H9 (cell line): Measurements from ENCODE around the gene SLC33A1. TPM values are rescaled to one million over a fixed set of nuclear protein-coding genes. Genes with fewer than 3 reads are reported as not detected.

Experiments used
- DNase-seq: peaks from one replicate; pipeline ENCODE4 v3.0.0-alpha.2; 2017
- H2AFZ ChIP-seq: one replicate; pipeline ENCODE4 v1.6.1; 2013; ENCODE audit warnings: mild to moderate bottlenecking, low read length, control low read depth, moderate library complexity
- H2AK5ac ChIP-seq: 2 replicates; pipeline ENCODE4 v1.6.1; 2013; ENCODE audit warnings: low read length, control low read depth, mixed read lengths; ENCODE audit not compliant: insufficient read length
- H2BK120ac ChIP-seq: one replicate; pipeline ENCODE4 v1.6.1; 2013; ENCODE audit warnings: low read depth, mild to moderate bottlenecking, low read length, control low read depth, inconsistent platforms; ENCODE audit not compliant: poor library complexity, severe bottlenecking
- H2BK12ac ChIP-seq: 2 replicates; pipeline ENCODE4 v1.6.1; 2013; ENCODE audit warnings: low read length, control low read depth, mixed read lengths, low read depth; ENCODE audit not compliant: insufficient read length
- H2BK15ac ChIP-seq: 2 replicates; pipeline ENCODE4 v1.6.1; 2013; ENCODE audit warnings: low read depth, low read length, control low read depth
- H2BK20ac ChIP-seq: one replicate; pipeline ENCODE4 v1.6.1; 2013; ENCODE audit warnings: low read depth, mild to moderate bottlenecking, low read length, control low read depth, inconsistent platforms; ENCODE audit not compliant: poor library complexity, severe bottlenecking
- H2BK5ac ChIP-seq: 2 replicates; pipeline ENCODE4 v1.6.1; 2013; ENCODE audit warnings: low read length, control low read depth, mixed read lengths; ENCODE audit not compliant: insufficient read length
- H3K14ac ChIP-seq: 2 replicates; pipeline ENCODE4 v1.6.1; 2013; ENCODE audit warnings: low read length, control low read depth; ENCODE audit not compliant: insufficient read depth
- H3K18ac ChIP-seq: 2 replicates; pipeline ENCODE4 v1.6.1; 2013; ENCODE audit warnings: low read depth, mild to moderate bottlenecking, mixed read lengths, low read length, control low read depth; ENCODE audit not compliant: insufficient read length
- H3K23ac ChIP-seq: 2 replicates; pipeline ENCODE4 v1.6.1; 2013; ENCODE audit warnings: low read length, control low read depth, mixed read lengths, low read depth; ENCODE audit not compliant: insufficient read length
- H3K23me2 ChIP-seq: 2 replicates; pipeline ENCODE4 v1.6.1; 2013; ENCODE audit warnings: low read depth, mild to moderate bottlenecking, mixed read lengths, low read length, control low read depth; ENCODE audit not compliant: insufficient read length, poor library complexity, severe bottlenecking
- H3K27ac ChIP-seq: 2 replicates; pipeline ENCODE4 v1.5.1; 2013; ENCODE audit warnings: low read length, control low read depth, mixed read lengths, low read depth; ENCODE audit not compliant: insufficient read length
- H3K27me3 ChIP-seq: 2 replicates; pipeline ENCODE4 v1.6.1; 2013; ENCODE audit warnings: low read length, control low read depth, inconsistent platforms; ENCODE audit not compliant: insufficient read depth
- H3K4ac ChIP-seq: 2 replicates; pipeline ENCODE4 v1.6.1; 2013; ENCODE audit warnings: low read depth, mild to moderate bottlenecking, control low read depth, inconsistent platforms, low read length, moderate library complexity
- H3K4me1 ChIP-seq: 2 replicates; pipeline ENCODE4 v1.6.1; 2013; ENCODE audit warnings: low read length, control low read depth, inconsistent platforms; ENCODE audit not compliant: insufficient read depth
- H3K4me2 ChIP-seq: 2 replicates; pipeline ENCODE4 v1.6.1; 2013; ENCODE audit warnings: low read length, control low read depth, mixed read lengths; ENCODE audit not compliant: insufficient read length, insufficient read depth
- H3K56ac ChIP-seq: 2 replicates; pipeline ENCODE4 v1.6.1; 2013; ENCODE audit warnings: low read depth, mild to moderate bottlenecking, mixed read lengths, low read length, control low read depth; ENCODE audit not compliant: insufficient read length
- H3K79me1 ChIP-seq: 2 replicates; pipeline ENCODE4 v1.6.1; 2013; ENCODE audit warnings: low read depth, mild to moderate bottlenecking, moderate library complexity, low read length, control low read depth, inconsistent platforms; ENCODE audit not compliant: insufficient read depth, poor library complexity, severe bottlenecking
- H3K79me2 ChIP-seq: 2 replicates; pipeline ENCODE4 v1.6.1; 2013; ENCODE audit warnings: low read length, control low read depth, inconsistent platforms; ENCODE audit not compliant: insufficient read depth
- H3K9ac ChIP-seq: 2 replicates; pipeline ENCODE4 v1.6.1; 2013; ENCODE audit warnings: low read length, control low read depth, mixed read lengths; ENCODE audit not compliant: insufficient read length; ENCODE audit errors: extremely low read depth
- H3K9me3 ChIP-seq: one replicate; pipeline ENCODE4 v1.6.1; 2013; ENCODE audit warnings: low read depth, low read length, inconsistent platforms; ENCODE audit not compliant: control insufficient read depth
- H3T11ph ChIP-seq: one replicate; pipeline ENCODE4 v1.6.1; 2013; ENCODE audit warnings: mild to moderate bottlenecking, low read length, control low read depth, inconsistent platforms
- H4K20me1 ChIP-seq: one replicate; pipeline ENCODE4 v1.6.1; 2013; ENCODE audit not compliant: control insufficient read depth, insufficient read length, insufficient read depth
- H4K5ac ChIP-seq: 2 replicates; pipeline ENCODE4 v1.6.1; 2013; ENCODE audit warnings: low read depth, mild to moderate bottlenecking, mixed read lengths, low read length, control low read depth; ENCODE audit not compliant: insufficient read length
- H4K8ac ChIP-seq: replicated peaks from 2 replicates; pipeline ENCODE4 v1.6.1; 2013; ENCODE audit warnings: low read length, control low read depth, mixed read lengths, low read depth; ENCODE audit not compliant: insufficient read length
- H4K91ac ChIP-seq: 2 replicates; pipeline ENCODE4 v1.6.1; 2013; ENCODE audit warnings: low read depth, mild to moderate bottlenecking, moderate library complexity, mixed read lengths, low read length, control low read depth; ENCODE audit not compliant: insufficient read length
- H3K27ac Mint-ChIP-seq, 3 experiments: 2 replicates in 2 of 3; 3 replicates in 1 of 3; pipeline ENCODE4 v1.8.0; 2020 to 2021; ENCODE audit warnings: mixed read lengths in 3 of 3, mild to moderate bottlenecking in 1 of 3, moderate library complexity in 1 of 3
- H3K27me3 Mint-ChIP-seq: 2 replicates; pipeline ENCODE4 v1.8.0; 2021; ENCODE audit warnings: low read depth, mild to moderate bottlenecking, moderate library complexity, mixed read lengths
- H3K36me3 Mint-ChIP-seq, 3 experiments: 2 replicates in 2 of 3; 3 replicates in 1 of 3; pipeline ENCODE4 v1.8.0; 2020 to 2021; ENCODE audit warnings: low read depth in 3 of 3, mixed read lengths in 3 of 3; ENCODE audit not compliant: insufficient read depth in 1 of 3
- H3K4me1 Mint-ChIP-seq, 2 experiments: 2 replicates each; pipeline ENCODE4 v1.8.0; 2020; ENCODE audit warnings: mixed read lengths in 2 of 2
- H3K4me3 Mint-ChIP-seq, 2 experiments: 2 replicates in 1 of 2; 3 replicates in 1 of 2; pipeline ENCODE4 v1.8.0; 2020 to 2021; ENCODE audit warnings: mild to moderate bottlenecking in 2 of 2, mixed read lengths in 2 of 2, moderate library complexity in 1 of 2
- H3K9me3 Mint-ChIP-seq, 2 experiments: 2 replicates in 1 of 2; 3 replicates in 1 of 2; pipeline ENCODE4 v1.8.0; 2020; ENCODE audit warnings: mild to moderate bottlenecking in 2 of 2, mixed read lengths in 2 of 2, moderate library complexity in 1 of 2
- WGBS: extraction: QIAGEN DNeasy Blood & Tissue Kit; methylation state at CpG from one replicate; pipeline ENCODE4 v1.1.7; 2013; ENCODE audit warnings: missing lambda C conversion rate, low lambda C conversion rate, mixed read lengths; ENCODE audit not compliant: insufficient read length; ENCODE audit errors: extremely low coverage; 5-methylcytosine and 5-hydroxymethylcytosine counted together
- total RNA-seq: library from RNA; stranded (reverse); gene quantifications from 2 replicates; pipeline ENCODE4 v1.2.1, GENCODE V29; 2021
- TF ChIP-seq, protein P1 (sequence below): fragments of 200-600 bp; sonication (generic); conservative IDR thresholded peaks from 3 replicates; pipeline ENCODE4 v1.8.0; 2021; ENCODE audit warnings: antibody characterized with exemption, mild to moderate bottlenecking

Gene SLC33A1
- total RNA-seq, 1 experiment from 2014 or later = 15.0 TPM

DNA sequence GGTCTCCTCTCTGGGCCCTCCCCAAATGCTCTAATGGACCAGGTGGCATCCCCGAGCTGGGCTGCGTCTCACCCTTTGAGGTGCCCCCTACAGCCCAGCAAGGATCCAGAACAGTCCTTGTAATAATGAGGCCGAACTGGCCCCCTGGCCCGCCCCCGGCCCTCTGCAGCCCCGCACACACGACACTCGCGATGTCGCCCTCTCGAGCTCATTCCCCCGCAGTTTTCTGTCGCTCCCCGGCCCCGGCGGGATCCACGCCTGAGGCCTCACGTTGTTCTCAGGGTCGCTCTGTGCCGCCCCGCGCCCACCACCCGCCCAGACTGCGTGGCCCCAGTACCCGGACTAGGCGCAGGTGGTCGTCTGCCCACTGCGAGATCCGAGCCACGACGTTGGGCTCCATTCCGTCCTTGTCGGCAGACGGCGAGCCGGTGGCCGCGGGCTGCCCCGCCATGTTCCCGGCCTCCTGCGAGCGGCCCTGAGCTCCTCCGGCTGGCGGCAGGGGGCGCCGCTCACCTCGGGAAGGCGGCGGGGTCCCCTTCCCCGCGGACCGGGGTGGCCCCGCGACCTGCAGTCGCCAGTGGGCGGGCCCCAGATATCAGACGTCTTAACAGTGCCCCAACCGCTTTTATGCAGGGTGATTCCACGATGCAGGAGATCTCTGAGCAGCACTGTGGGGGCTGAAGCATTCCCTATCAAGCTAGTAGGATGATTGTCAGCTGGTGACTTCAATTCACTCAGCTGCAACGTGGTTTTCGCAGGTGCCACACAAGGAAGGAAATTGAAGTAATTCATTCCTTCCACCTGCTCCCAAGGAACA is 48.2 kb downstream of the SLC33A1 start, which contains the start of gene C3orf33:
Gene C3orf33 (minus strand): TSS at position 477 of the 817 bp plus-strand sequence. CDS start 26 bp downstream, at position 451.
- Histone ChIP-seq H3K4me1 (peaks cover 4% of the 10 kb centered on the region; the same call in 1 of the 2 replicates), H3K27me3 (no peaks in the 10 kb centered on the region), H3K18ac (peak within 1 kb of the TSS; percentile 93), H2BK15ac (no peak within 1 kb of the TSS), H3T11ph (no peak within 1 kb of the TSS), H3K79me2 (no peaks in the 10 kb centered on the region), H2AK5ac (no peak within 1 kb of the TSS), H2BK120ac (no peak within 1 kb of the TSS), H4K20me1 (no peaks in the 10 kb centered on the region), H2AFZ (no peak within 1 kb of the TSS), H3K79me1 (no peaks in the 10 kb centered on the region), H3K23me2 (no peaks in the 10 kb centered on the region), H3K4me2 (peak within 1 kb of the TSS; percentile 66), H3K14ac (peak within 1 kb of the TSS; percentile 96), H4K8ac (no peak within 1 kb of the TSS), H3K27ac (no peak within 1 kb of the TSS), H3K56ac (no peak within 1 kb of the TSS), H3K9ac (peak within 1 kb of the TSS; percentile 84), H4K91ac (no peak within 1 kb of the TSS), H2BK12ac (no peak within 1 kb of the TSS), H4K5ac (no peak within 1 kb of the TSS), H2BK20ac (no peak within 1 kb of the TSS), H2BK5ac (no peak within 1 kb of the TSS), H3K9me3 (no peaks in the 10 kb centered on the region), H3K23ac (no peak within 1 kb of the TSS), H3K4ac (no peak within 1 kb of the TSS)
- peak; percentile 70 for DNase-seq
- H3K9me3 Mint-ChIP-seq = no peaks in the 10 kb centered on the region
- H3K27ac Mint-ChIP-seq = peak within 1 kb of the TSS in 2 of 3 experiments; percentile 29 to 51; a peak in 4 of 7 replicates
- peak within 1 kb of the TSS; percentile 85 to 91 for H3K4me3 Mint-ChIP-seq
- H3K4me1 Mint-ChIP-seq = peaks cover 6% of the 10 kb centered on the region in 2 experiments
- WGBS = no CpG with 5 or more reads among the region's 61 CpGs
- no peaks in the 10 kb centered on the region for H3K27me3 Mint-ChIP-seq
- TF ChIP-seq, protein P1, sequence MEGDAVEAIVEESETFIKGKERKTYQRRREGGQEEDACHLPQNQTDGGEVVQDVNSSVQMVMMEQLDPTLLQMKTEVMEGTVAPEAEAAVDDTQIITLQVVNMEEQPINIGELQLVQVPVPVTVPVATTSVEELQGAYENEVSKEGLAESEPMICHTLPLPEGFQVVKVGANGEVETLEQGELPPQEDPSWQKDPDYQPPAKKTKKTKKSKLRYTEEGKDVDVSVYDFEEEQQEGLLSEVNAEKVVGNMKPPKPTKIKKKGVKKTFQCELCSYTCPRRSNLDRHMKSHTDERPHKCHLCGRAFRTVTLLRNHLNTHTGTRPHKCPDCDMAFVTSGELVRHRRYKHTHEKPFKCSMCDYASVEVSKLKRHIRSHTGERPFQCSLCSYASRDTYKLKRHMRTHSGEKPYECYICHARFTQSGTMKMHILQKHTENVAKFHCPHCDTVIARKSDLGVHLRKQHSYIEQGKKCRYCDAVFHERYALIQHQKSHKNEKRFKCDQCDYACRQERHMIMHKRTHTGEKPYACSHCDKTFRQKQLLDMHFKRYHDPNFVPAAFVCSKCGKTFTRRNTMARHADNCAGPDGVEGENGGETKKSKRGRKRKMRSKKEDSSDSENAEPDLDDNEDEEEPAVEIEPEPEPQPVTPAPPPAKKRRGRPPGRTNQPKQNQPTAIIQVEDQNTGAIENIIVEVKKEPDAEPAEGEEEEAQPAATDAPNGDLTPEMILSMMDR = peak; percentile 92
- peaks cover 1 to 9% (median 6%) of the 10 kb centered on the region in 3 experiments; a peak in 4 of 7 replicates for H3K36me3 Mint-ChIP-seq
